C4-2B (cell line): ENCODE results near the gene PGBD5.

Source experiments
- ZFX ChIP-seq: fragments of 450-650 bp; IDR thresholded peaks from 2 replicates; pipeline ENCODE4 v1.6.1; 2017
- TF ChIP-seq, protein P1 (sequence below): fragments of 450-650 bp; conservative IDR thresholded peaks from 2 replicates; pipeline ENCODE4 v1.5.1; 2017; ENCODE audit warnings: mild to moderate bottlenecking

DNA sequence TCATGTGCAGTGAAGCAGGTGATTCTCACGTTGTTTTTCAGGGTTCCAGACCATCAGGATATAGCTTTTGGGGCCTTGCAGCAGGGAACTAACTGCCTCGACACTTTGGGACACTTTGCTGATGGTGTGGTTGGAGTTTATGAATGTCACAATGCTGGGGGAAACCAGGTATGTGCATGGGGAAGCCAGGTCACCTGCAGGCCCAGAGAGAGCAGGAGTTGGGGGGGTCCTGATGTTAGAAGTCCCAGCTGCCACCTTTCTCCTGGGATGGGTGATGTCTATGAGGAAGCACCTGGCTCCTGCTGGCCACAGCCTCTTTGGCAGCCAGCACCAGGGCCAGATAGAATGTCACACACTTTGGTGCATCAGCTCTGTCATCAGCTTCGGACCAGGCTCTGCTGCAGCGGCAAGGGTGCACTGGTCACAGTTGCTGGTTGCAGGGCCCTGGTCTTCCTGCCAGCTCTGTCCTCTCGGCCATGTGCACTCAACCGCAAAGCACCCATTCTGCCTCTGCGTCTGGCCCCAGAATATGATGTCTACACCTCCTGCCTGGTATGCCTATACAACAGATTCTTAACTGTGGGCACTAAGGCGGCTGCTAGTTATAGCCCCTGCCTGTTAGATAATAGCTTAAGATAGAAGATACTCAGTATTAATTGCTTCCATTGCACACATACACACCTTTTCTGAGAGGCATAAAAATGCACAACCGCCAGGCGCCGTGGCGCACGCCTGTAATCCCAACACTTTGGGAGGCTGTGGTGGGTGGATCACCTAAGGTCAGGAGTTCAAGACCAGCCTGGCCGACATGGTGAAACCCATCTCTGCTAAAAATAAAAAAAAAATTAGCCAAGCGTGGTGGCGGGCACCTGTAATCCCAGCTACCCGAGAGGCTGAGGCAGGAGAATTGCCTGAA, 160.7 kb downstream of the PGBD5 start:
- TF ChIP-seq, protein P1, sequence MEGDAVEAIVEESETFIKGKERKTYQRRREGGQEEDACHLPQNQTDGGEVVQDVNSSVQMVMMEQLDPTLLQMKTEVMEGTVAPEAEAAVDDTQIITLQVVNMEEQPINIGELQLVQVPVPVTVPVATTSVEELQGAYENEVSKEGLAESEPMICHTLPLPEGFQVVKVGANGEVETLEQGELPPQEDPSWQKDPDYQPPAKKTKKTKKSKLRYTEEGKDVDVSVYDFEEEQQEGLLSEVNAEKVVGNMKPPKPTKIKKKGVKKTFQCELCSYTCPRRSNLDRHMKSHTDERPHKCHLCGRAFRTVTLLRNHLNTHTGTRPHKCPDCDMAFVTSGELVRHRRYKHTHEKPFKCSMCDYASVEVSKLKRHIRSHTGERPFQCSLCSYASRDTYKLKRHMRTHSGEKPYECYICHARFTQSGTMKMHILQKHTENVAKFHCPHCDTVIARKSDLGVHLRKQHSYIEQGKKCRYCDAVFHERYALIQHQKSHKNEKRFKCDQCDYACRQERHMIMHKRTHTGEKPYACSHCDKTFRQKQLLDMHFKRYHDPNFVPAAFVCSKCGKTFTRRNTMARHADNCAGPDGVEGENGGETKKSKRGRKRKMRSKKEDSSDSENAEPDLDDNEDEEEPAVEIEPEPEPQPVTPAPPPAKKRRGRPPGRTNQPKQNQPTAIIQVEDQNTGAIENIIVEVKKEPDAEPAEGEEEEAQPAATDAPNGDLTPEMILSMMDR = no peak
- TF ChIP-seq ZFX = no peak
